Neural cell (in vitro differentiated cells): ENCODE measurements around the gene SETD5. TPM values are rescaled to one million over a fixed set of nuclear protein-coding genes. Genes with fewer than 3 reads are reported as not detected.

Experiments used
- H2AFZ ChIP-seq: fragments of 200-600, 300-800 bp; sonication (generic), shearing (Covaris generic); 2 replicates; pipeline ENCODE4 v1.6.0; 2014; ENCODE audit warnings: low read depth, mild to moderate bottlenecking, antibody characterized with exemption, low read length, moderate library complexity
- H3F3A ChIP-seq: fragments of 200-600 bp; shearing (Covaris generic); 2 replicates; pipeline ENCODE4 v1.6.1; 2016; ENCODE audit warnings: mild to moderate bottlenecking, moderate library complexity, mixed read lengths, antibody characterized with exemption, low read length; ENCODE audit not compliant: insufficient read depth, poor library complexity, severe bottlenecking
- H3K27ac ChIP-seq: fragments of 200-600, 300-800 bp; sonication (generic), shearing (Covaris generic); 2 replicates; pipeline ENCODE4 v1.5.1; 2014; ENCODE audit warnings: mild to moderate bottlenecking, low read length, moderate library complexity
- H3K27me3 ChIP-seq: fragments of 300-800, 200-600 bp; sonication (generic), shearing (Covaris generic); 2 replicates; pipeline ENCODE4 v1.6.0; 2014; ENCODE audit warnings: mild to moderate bottlenecking, low read depth, low read length, moderate library complexity; ENCODE audit not compliant: insufficient read depth
- H3K36me3 ChIP-seq: fragments of 300-800, 200-600 bp; sonication (generic), shearing (Covaris generic); 2 replicates; pipeline ENCODE4 v1.5.1; 2014; ENCODE audit warnings: mild to moderate bottlenecking, antibody characterized with exemption, low read length, moderate library complexity; ENCODE audit not compliant: insufficient read depth
- H3K4me2 ChIP-seq: fragments of 300-800, 200-600 bp; sonication (generic), shearing (Covaris generic); 2 replicates; pipeline ENCODE4 v1.6.0; 2014; ENCODE audit warnings: mild to moderate bottlenecking, low read length
- H3K4me3 ChIP-seq: fragments of 300-800, 200-600 bp; sonication (generic), shearing (Covaris generic); 2 replicates; pipeline ENCODE4 v1.5.1; 2014; ENCODE audit warnings: mild to moderate bottlenecking, low read length, moderate library complexity
- H3K79me2 ChIP-seq: fragments of 200-600 bp; shearing (Covaris generic); replicated peaks from 2 replicates; pipeline ENCODE4 v1.6.0; 2014; ENCODE audit warnings: mild to moderate bottlenecking, low read length, moderate library complexity; ENCODE audit not compliant: insufficient read depth
- H3K9ac ChIP-seq: fragments of 300-800, 200-600 bp; sonication (generic), shearing (Covaris generic); 2 replicates; pipeline ENCODE4 v1.6.1; 2016; ENCODE audit warnings: mild to moderate bottlenecking, low read length, mixed read lengths
- H3K9me2 ChIP-seq: fragments of 200-600 bp; shearing (Covaris generic); 2 replicates; pipeline ENCODE4 v1.6.1; 2016; ENCODE audit warnings: mild to moderate bottlenecking, low read length, mixed read lengths; ENCODE audit not compliant: insufficient read depth
- H3K9me3 ChIP-seq: fragments of 200-600, 300-800 bp; sonication (generic), shearing (Covaris generic); 2 replicates; pipeline ENCODE4 v1.6.1; 2016; ENCODE audit warnings: mild to moderate bottlenecking, mixed run types, low read length, moderate library complexity, mixed read lengths
- H4K20me1 ChIP-seq: fragments of 200-600 bp; shearing (Covaris generic); 2 replicates; pipeline ENCODE4 v1.6.1; 2016; ENCODE audit warnings: mild to moderate bottlenecking, mixed run types; ENCODE audit not compliant: insufficient read depth
- CTCF ChIP-seq: fragments of 450-650 bp; IDR thresholded peaks from 2 replicates; pipeline ENCODE4 v1.5.1; 2014; ENCODE audit warnings: antibody characterized with exemption, mild to moderate bottlenecking, moderate library complexity; ENCODE audit not compliant: poor library complexity, severe bottlenecking
- EP300 ChIP-seq: fragments of 450-650 bp; conservative IDR thresholded peaks from 2 replicates; pipeline ENCODE4 v1.6.1; 2014; ENCODE audit warnings: antibody characterized with exemption, mild to moderate bottlenecking, moderate library complexity; ENCODE audit not compliant: poor library complexity, severe bottlenecking
- EZH2 ChIP-seq: fragments of 200-600, 300-800 bp; shearing (Covaris generic), sonication (generic); IDR thresholded peaks from 2 replicates; pipeline ENCODE4 v1.6.1; 2014; ENCODE audit warnings: antibody characterized with exemption, low read length, borderline replicate concordance, mild to moderate bottlenecking; ENCODE audit not compliant: insufficient read depth, poor library complexity, severe bottlenecking
- MXI1 ChIP-seq: fragments of 450-650 bp; conservative IDR thresholded peaks from 2 replicates; pipeline ENCODE4 v1.6.1; 2014; ENCODE audit warnings: antibody characterized with exemption, mild to moderate bottlenecking; ENCODE audit not compliant: poor library complexity, severe bottlenecking
- POLR2AphosphoS5 ChIP-seq: IDR thresholded peaks from 2 replicates; pipeline ENCODE4 v1.6.1; 2012
- RAD21 ChIP-seq: fragments of 450-650 bp; conservative IDR thresholded peaks from 2 replicates; pipeline ENCODE4 v1.6.1; 2014; ENCODE audit warnings: antibody characterized with exemption, mild to moderate bottlenecking, moderate library complexity
- REST ChIP-seq: IDR thresholded peaks from 2 replicates; pipeline ENCODE4 v1.6.1; 2012; ENCODE audit warnings: borderline replicate concordance
- SMC3 ChIP-seq: fragments of 450-650 bp; conservative IDR thresholded peaks from 2 replicates; pipeline ENCODE4 v1.6.1; 2014; ENCODE audit warnings: antibody characterized with exemption, mild to moderate bottlenecking, moderate library complexity; ENCODE audit not compliant: poor library complexity
- TAF1 ChIP-seq: IDR thresholded peaks from 2 replicates; pipeline ENCODE4 v1.6.1; 2012; ENCODE audit warnings: low read depth
- polyA plus RNA-seq: library from polyadenylated mRNA; depleted of rRNA; stranded (reverse); fragments of >200 nt; gene quantifications from 2 replicates; pipeline ENCODE4 v1.2.3, GENCODE V29; 2014

SETD5 gene
- polyA plus RNA-seq, 1 donor from 2014 or later = 38.0 TPM

DNA sequence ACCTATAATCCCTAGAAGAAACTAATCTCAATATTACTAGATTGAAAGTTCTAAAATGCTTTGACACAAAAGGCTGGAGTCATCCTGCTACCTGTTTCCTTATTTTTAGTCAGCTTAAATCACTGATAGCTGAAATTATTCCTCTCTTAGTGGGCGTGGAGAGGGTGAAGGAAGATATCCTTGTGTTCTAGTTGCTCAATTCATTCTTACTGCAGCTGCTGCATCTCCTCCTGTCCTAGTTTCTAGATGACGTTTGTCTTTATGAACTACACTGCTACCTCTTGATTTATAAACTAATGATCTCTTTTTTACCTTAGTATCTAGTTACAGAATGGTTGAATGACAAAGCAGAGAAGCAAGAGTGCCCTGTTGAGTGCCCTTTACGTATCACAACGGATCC lies 50.7 kb downstream of the SETD5 start:
- H3K9me2 ChIP-seq = no peaks in the 10 kb centered on the region
- H4K20me1 ChIP-seq = no peaks in the 10 kb centered on the region
- H3F3A ChIP-seq = no peaks in the 10 kb centered on the region
- H3K27ac ChIP-seq = no peak overlapping the region
- H3K4me3 ChIP-seq = no peak overlapping the region
- H3K36me3 ChIP-seq = peaks cover 27% of the 10 kb centered on the region
- no peak overlapping the region for H3K4me2 ChIP-seq
- H3K9me3 ChIP-seq = no peaks in the 10 kb centered on the region
- H2AFZ ChIP-seq = no peak overlapping the region
- no peak overlapping the region for H3K9ac ChIP-seq
- TF ChIP-seq SMC3 = no peak
- H3K27me3 ChIP-seq = no peaks in the 10 kb centered on the region
- no peaks in the 10 kb centered on the region for H3K79me2 ChIP-seq

DNA sequence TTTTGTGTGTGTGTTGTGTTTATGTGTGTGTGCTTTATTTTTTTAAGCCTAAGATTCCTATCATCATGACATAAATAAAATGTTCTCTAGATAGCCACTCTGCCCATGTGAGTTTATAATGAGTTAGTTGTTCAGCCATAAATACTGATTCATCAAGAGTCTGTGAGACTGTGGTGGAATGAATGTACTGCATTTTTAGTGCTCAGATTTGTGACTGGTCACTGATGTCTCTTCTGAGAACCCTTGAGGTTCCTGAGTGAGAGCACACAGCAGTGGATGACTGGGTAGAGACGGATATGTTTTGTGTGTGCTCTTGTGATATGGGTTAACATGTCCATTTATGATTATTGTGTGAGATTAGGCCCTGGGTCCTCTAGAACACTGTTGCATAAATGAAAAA lies 51.2 kb downstream of the SETD5 start:
- peaks cover 22% of the 10 kb centered on the region for H3K36me3 ChIP-seq
- H3K9me2 ChIP-seq = no peaks in the 10 kb centered on the region
- no peaks in the 10 kb centered on the region for H3K27me3 ChIP-seq
- no peaks in the 10 kb centered on the region for H3K79me2 ChIP-seq
- no peak for TF ChIP-seq RAD21
- TF ChIP-seq MXI1 = no peak
- TF ChIP-seq TAF1 = no peak
- H3K4me2 ChIP-seq = no peak overlapping the region
- H2AFZ ChIP-seq = no peak overlapping the region
- no peak overlapping the region for H3K4me3 ChIP-seq
- H3K9ac ChIP-seq = no peak overlapping the region
- H4K20me1 ChIP-seq = no peaks in the 10 kb centered on the region
- no peak overlapping the region for H3K27ac ChIP-seq
- no peaks in the 10 kb centered on the region for H3F3A ChIP-seq
- H3K9me3 ChIP-seq = no peaks in the 10 kb centered on the region

DNA sequence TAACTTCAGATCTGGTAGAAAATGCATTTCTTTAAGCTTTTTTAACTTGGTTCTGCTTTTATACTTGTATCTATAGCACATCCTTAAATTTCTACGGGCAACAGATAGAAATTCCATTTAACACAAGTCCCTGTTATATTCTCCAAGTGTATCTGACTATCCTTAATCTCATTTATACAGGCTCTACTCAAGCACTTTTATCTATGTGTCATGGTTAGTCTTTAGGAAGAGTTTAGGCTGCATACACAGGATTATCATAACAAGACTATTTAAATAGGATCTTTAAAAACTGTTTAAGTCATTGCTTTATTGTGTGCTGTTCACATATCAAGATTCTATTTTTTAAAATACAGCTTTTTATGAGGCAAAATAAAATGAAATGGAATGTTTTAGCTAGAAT lies 52.7 kb downstream of the SETD5 start:
- H3K27ac ChIP-seq = no peak overlapping the region
- H3F3A ChIP-seq = no peaks in the 10 kb centered on the region
- H3K79me2 ChIP-seq = no peaks in the 10 kb centered on the region
- H3K4me2 ChIP-seq = no peak overlapping the region
- H4K20me1 ChIP-seq = no peaks in the 10 kb centered on the region
- no peaks in the 10 kb centered on the region for H3K9me3 ChIP-seq
- H3K27me3 ChIP-seq = no peaks in the 10 kb centered on the region
- no peak overlapping the region for H2AFZ ChIP-seq
- H3K36me3 ChIP-seq = peaks cover 22% of the 10 kb centered on the region
- H3K4me3 ChIP-seq = no peak overlapping the region
- no peaks in the 10 kb centered on the region for H3K9me2 ChIP-seq
- no peak overlapping the region for H3K9ac ChIP-seq
- no peak for TF ChIP-seq RAD21
- TF ChIP-seq SMC3 = no peak

DNA sequence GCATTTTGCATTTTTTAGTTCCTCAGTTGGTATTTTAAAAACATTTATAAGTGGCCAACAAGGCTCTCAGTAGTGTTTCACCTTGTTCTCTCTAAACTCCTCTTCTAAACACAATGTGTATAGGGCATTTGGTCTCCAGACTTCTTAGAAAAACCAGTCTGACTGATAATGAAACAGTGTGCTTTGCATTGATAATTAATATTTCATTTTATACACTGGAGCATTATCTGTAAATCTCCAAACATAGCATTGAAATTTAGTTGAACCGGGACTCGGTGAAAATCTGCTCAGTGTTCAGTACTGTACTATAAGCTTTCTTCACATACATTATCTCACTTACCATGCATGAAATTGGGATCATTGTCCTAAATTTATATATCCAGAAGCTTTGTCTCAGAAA lies 53.6 kb downstream of the SETD5 start:
- Histone ChIP-seq H3K4me2 (no peak overlapping the region), H3K27me3 (no peaks in the 10 kb centered on the region), H3K9me3 (no peaks in the 10 kb centered on the region), H3K9me2 (no peaks in the 10 kb centered on the region), H3K4me3 (no peak overlapping the region), H3K79me2 (no peaks in the 10 kb centered on the region), H3F3A (no peaks in the 10 kb centered on the region), H2AFZ (no peak overlapping the region), H3K9ac (no peak overlapping the region), H3K27ac (no peak overlapping the region), H4K20me1 (no peaks in the 10 kb centered on the region), H3K36me3 (peaks cover 28% of the 10 kb centered on the region)
- TF ChIP-seq MXI1 = no peak
- TF ChIP-seq CTCF = no peak
- TF ChIP-seq SMC3 = no peak
- no peak for TF ChIP-seq REST
- TF ChIP-seq RAD21 = no peak
- TF ChIP-seq POLR2AphosphoS5 = no peak
- no peak for TF ChIP-seq TAF1
- no peak for TF ChIP-seq EZH2
- no peak for TF ChIP-seq EP300
